ENCODE results near the gene UMOD. TPM values are rescaled to one million over a fixed set of nuclear protein-coding genes. Genes with fewer than 3 reads are reported as not detected.

The UMOD gene
- total RNA-seq, 2 donors from 2014 or later: not detected

DNA sequence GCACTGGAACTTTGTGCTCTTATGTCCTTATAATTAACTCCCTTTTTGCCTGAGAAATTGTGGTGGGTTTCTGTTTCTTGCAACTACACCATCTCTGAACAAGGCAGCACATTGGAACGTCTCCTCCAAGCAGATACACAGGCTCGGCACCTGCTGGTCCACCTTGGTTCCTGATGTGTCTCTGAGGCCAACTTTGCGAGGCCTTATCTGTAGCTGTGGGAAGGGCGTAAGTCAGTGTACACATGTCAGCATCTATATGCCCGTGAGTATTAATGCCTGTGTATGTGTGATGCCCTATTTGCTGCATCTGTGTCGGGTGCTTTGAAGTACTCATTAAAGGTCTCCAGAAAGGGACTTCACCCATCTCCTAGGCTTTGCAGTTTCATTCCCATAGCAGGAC is 42.7 kb downstream of the UMOD start:
- TF ChIP-seq, protein P1, sequence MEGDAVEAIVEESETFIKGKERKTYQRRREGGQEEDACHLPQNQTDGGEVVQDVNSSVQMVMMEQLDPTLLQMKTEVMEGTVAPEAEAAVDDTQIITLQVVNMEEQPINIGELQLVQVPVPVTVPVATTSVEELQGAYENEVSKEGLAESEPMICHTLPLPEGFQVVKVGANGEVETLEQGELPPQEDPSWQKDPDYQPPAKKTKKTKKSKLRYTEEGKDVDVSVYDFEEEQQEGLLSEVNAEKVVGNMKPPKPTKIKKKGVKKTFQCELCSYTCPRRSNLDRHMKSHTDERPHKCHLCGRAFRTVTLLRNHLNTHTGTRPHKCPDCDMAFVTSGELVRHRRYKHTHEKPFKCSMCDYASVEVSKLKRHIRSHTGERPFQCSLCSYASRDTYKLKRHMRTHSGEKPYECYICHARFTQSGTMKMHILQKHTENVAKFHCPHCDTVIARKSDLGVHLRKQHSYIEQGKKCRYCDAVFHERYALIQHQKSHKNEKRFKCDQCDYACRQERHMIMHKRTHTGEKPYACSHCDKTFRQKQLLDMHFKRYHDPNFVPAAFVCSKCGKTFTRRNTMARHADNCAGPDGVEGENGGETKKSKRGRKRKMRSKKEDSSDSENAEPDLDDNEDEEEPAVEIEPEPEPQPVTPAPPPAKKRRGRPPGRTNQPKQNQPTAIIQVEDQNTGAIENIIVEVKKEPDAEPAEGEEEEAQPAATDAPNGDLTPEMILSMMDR (IDR thresholded peaks at IDR 0.05): no peak
- no peaks in the 10 kb centered on the region for H3K36me3 ChIP-seq

DNA sequence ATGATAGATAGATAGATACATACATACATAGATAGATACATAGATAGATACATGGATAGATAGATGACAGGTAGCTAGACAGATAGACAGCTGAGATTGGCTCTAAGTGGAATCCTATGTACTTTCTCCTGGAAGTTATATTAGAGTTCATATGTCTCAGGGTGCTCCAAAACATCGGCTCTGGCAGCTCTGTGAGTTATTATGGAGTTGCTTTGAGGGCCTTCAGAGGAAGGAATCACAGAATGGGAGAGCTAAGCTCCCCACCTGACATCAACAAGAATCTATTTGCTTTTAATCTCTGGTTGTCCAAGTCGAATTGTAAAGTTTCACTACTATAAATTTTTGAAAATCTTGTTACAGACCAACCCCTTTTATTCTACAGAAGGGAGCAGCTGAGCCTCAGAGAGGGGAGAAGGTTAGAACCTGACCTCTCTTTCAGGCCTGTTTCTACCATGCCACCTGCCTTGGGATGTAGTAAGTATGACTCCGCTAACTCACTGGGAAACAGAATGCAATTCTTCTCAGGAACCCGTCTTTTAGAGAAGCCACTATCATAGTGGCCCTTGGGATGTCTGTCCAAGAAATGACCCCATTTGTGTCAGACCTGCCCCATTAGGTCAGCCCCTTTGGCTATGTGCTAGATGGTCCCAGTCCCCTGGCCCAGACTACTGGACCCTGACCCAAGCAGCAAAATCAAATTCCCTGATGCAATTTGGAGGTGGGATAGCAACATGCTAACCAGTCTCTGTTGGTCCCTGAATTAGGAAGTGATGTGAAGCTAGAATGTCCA is 43.5 kb downstream of the UMOD start:
- no peaks in the 10 kb centered on the region for H3K9me3 ChIP-seq

More for the DNA sequence above, 42.7 kb downstream of the UMOD start:
- no peaks in the 10 kb centered on the region for H3K27me3 ChIP-seq (replicated peaks; ENCODE audit: insufficient read depth)
- no peak overlapping the region for H3K27ac ChIP-seq
- H3K4me3 ChIP-seq: no peak overlapping the region
- no peak for ATAC-seq (ENCODE audit: insufficient number of reproducible peaks, low FRiP score, low read depth)
- H3K4me1 ChIP-seq (ENCODE audit: control insufficient read depth in 1 of 2, low read depth in 2 of 2): no peaks in the 10 kb centered on the region
- no peak for DNase-seq (ENCODE audit: low spot score)
- H3K9me3 ChIP-seq: no peaks in the 10 kb centered on the region

DNA sequence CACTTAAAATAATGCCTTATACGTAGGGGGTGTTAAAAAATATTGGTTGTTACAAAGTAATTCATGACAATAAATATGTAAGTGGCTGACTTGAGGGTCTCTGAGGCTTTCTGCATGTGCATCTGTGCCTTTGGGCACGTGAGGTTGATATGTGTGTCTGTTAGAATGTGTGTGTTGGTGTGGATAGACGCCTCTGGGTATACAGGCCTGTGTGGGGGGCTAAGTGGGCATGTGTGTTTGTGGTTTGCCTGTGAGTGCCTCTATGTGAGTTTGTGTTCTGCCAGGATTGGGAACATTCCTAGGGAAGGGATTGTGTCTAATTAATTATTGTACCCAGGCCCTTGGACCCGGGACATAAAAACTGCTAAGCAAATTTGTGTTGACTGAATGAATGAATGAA is 44.2 kb downstream of the UMOD start:
- H3K4me3 ChIP-seq: no peak overlapping the region
- ATAC-seq (ENCODE audit: insufficient number of reproducible peaks, low FRiP score, low read depth): no peak

More for the DNA sequence above, 43.5 kb downstream of the UMOD start:
- no peaks in the 10 kb centered on the region for H3K4me1 ChIP-seq (ENCODE audit: control insufficient read depth in 1 of 2, low read depth in 2 of 2)
- H3K27me3 ChIP-seq (replicated peaks; ENCODE audit: insufficient read depth): no peaks in the 10 kb centered on the region
- H3K27ac ChIP-seq: no peak overlapping the region
- H3K36me3 ChIP-seq: no peaks in the 10 kb centered on the region
- ATAC-seq (ENCODE audit: insufficient number of reproducible peaks, low FRiP score, low read depth) (no peak), DNase-seq (ENCODE audit: low spot score) (no peak)
- no peak overlapping the region for H3K4me3 ChIP-seq
- TF ChIP-seq, protein P1 (IDR thresholded peaks at IDR 0.05): no peak

DNA sequence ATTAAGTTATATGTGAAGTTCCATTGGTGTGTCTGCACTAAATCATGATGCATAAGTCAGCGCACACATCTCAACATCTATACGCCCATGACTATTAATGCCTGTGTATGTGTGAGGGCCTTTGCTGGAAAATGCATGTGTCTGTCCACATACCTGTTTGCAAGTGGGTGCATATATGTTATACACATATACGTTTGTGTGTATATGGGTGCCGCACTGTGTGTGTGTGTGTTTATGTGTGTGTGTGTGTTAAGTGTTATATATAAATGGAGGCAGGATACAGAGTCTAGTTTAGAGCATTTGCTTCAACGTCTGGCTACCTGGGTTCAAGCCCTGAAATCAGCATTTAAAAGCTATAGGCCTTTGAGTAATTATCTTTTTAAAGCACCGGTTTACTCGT is 44.7 kb downstream of the UMOD start:
- Histone ChIP-seq H3K4me1 (ENCODE audit: control insufficient read depth in 1 of 2, low read depth in 2 of 2) (no peaks in the 10 kb centered on the region), H3K27ac (no peak overlapping the region), H3K4me3 (no peak overlapping the region), H3K9me3 (no peaks in the 10 kb centered on the region), H3K36me3 (no peaks in the 10 kb centered on the region), H3K27me3 (replicated peaks; ENCODE audit: insufficient read depth) (no peaks in the 10 kb centered on the region)
- ATAC-seq (ENCODE audit: insufficient number of reproducible peaks, low FRiP score, low read depth): no peak
- no peak for DNase-seq (ENCODE audit: low spot score)
- TF ChIP-seq, protein P1 (IDR thresholded peaks at IDR 0.05): no peak

More for the DNA sequence above, 44.2 kb downstream of the UMOD start:
- Histone ChIP-seq H3K27ac (no peak overlapping the region), H3K4me1 (ENCODE audit: control insufficient read depth in 1 of 2, low read depth in 2 of 2) (no peaks in the 10 kb centered on the region), H3K9me3 (no peaks in the 10 kb centered on the region), H3K36me3 (no peaks in the 10 kb centered on the region), H3K27me3 (replicated peaks; ENCODE audit: insufficient read depth) (no peaks in the 10 kb centered on the region)
- no peak for DNase-seq (ENCODE audit: low spot score)
- TF ChIP-seq, protein P1 (IDR thresholded peaks at IDR 0.05): no peak

DNA sequence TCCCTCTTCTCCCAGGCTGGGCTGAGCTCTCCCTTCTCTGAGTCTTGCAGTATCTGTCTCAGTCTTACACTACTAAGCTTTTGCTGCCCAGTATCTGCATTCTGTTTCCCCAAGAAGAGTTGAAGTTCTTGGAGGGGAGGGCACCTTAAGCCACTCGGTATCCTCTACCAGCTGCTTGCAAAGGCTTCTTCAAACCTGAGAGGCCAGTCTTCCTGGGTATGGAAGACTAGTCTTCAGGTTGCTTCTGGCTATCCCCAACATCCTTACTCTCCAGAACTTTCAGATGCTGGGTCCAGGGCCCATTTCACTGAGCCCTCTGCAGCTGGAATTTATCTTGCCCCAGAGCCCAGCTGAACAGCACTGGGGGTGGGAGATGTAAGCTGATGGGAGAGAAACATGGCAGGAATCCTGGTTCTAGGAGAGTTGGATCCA is 45.3 kb downstream of the UMOD start:
- Histone ChIP-seq H3K27me3 (replicated peaks; ENCODE audit: insufficient read depth) (no peaks in the 10 kb centered on the region), H3K4me3 (no peak overlapping the region), H3K9me3 (no peaks in the 10 kb centered on the region), H3K36me3 (no peaks in the 10 kb centered on the region), H3K27ac (no peak overlapping the region), H3K4me1 (ENCODE audit: control insufficient read depth in 1 of 2, low read depth in 2 of 2) (no peaks in the 10 kb centered on the region)
- ATAC-seq (ENCODE audit: insufficient number of reproducible peaks, low FRiP score, low read depth): no peak
- TF ChIP-seq, protein P1 (IDR thresholded peaks at IDR 0.05): no peak
- DNase-seq (ENCODE audit: low spot score): no peak

All from thoracic aorta (tissue), 2 donors.